ENCODE measurements around the gene TMEM132D.

TMEM132D gene

GRCh38 chr12:129423041-129423580, 480.7 kb downstream of the TMEM132D start:
- no peak for TF ChIP-seq CTCF (IDR thresholded peaks at IDR 0.05; ENCODE audit: low read depth, low read length)
- no peak overlapping the region for H3K4me3 ChIP-seq (replicated peaks in 1 of 2; ENCODE audit: low read depth in 2 of 2, low read length in 2 of 2)
- no peak for DNase-seq (ENCODE audit: low read depth in 2 of 2)

DNA sequence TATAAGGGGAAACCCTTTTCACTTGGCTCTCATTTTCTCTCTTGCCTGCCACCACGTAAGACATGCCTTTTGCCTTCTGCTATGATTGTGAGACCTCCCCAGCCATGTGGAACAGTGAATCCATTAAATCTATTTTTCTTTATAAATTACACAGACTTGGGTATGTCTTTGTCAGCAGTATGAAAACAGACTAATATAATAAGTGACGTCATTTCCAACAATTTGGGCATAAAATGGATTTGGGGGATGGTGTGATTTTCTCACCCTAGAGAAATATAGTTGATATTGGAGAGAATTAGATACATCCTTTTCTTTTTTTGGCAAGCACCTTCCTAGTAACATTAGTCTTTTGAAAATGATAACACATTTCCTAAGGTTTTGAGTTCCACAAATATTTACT, 490.5 kb downstream of the TMEM132D start:
- no peak for DNase-seq (ENCODE audit: low read depth in 2 of 2)
- TF ChIP-seq CTCF (IDR thresholded peaks at IDR 0.05; ENCODE audit: low read depth, low read length): no peak
- H3K4me3 ChIP-seq (replicated peaks in 1 of 2; ENCODE audit: low read depth in 2 of 2, low read length in 2 of 2): no peak overlapping the region

- no peak for DNase-seq (ENCODE audit: low read depth in 2 of 2)
- no peak overlapping the region for H3K4me3 ChIP-seq (replicated peaks in 1 of 2; ENCODE audit: low read depth in 2 of 2, low read length in 2 of 2)
- no peak for TF ChIP-seq CTCF (IDR thresholded peaks at IDR 0.05; ENCODE audit: low read depth, low read length)
Observed at GRCh38 chr12:129409281-129409680, 494.5 kb downstream of the TMEM132D start.

DNA sequence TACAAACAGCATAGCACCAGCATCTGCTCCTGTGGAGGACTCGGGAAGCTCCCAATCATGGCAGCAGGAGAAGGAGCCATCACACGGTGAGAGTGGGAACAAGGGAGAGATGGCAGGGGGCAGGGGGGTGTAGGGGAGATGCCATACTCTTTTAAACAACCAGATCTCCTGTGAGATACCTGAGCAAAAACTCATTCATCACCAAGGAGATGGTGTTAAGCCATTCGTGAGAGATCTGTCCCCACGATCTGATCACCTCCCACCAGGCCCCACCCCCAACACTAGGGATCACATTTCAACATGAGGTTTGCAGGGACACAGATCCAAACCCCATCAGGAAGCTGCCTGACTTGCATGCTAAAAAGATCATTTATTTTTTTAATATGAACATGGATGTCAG, 499.3 kb downstream of the TMEM132D start:
- TF ChIP-seq CTCF (IDR thresholded peaks at IDR 0.05; ENCODE audit: low read depth, low read length): no peak
- no peak overlapping the region for H3K4me3 ChIP-seq (replicated peaks in 1 of 2; ENCODE audit: low read depth in 2 of 2, low read length in 2 of 2)
- DNase-seq (ENCODE audit: low read depth in 2 of 2): no peak

DNA sequence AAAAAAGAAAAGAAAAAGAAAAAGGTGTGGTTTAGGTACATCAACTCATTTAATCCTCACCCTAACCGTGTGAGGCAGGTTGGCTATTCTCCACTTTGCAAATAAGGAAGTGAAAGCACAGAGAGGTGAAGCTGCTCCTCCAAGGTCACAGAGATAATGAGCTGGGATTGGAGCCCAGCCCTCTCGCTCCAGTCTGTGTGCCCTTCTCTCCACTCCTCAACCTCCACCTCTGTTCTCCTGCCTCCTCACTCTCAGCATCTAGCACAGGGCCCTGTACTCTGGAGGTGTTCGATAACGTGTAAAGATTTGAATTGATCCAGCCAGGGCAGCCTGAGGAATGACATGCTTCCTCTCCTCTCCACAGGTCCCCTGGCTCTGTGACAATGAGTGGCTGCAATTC, 502.3 kb downstream of the TMEM132D start:
- TF ChIP-seq CTCF (IDR thresholded peaks at IDR 0.05; ENCODE audit: low read depth, low read length): no peak
- no peak for DNase-seq (ENCODE audit: low read depth in 2 of 2)
- H3K4me3 ChIP-seq (replicated peaks in 1 of 2; ENCODE audit: low read depth in 2 of 2, low read length in 2 of 2): no peak overlapping the region

DNA sequence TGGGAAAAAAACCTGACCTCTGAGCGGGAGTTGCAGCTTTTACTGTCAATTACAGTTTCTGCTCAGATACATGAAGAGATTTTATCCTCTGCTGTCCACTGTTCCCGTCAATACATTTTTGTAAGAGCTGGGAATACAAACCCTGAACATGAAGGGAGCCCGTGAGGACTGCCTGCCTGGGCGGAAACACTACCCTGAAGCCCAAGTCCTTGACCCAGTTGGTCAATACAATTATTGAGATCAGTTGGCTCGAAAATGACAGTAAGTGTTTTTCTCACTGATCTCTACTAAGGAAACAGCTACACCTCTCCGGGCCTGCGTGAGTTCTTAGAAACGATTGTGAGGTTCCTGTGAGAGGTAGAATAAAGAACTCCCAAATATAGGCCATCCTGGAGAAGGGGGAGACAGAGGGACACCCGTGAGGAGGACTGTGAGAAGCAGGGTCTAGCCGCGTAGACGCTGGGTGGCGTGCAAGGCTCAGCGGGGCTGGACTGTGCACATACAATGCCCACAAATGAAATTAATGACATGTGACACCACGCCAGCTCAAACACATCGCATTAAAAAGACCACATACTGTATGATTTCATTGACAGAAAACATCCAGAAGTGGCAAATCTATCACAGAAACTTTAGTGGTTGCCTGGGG, 509.5 kb downstream of the TMEM132D start:
- no peak for TF ChIP-seq CTCF (IDR thresholded peaks at IDR 0.05; ENCODE audit: low read depth, low read length)
- no peak for DNase-seq (ENCODE audit: low read depth in 2 of 2)
- H3K4me3 ChIP-seq (replicated peaks in 1 of 2; ENCODE audit: low read depth in 2 of 2, low read length in 2 of 2): no peak overlapping the region
